NCI-H1048 (cell line): ENCODE measurements around the gene STYXL1.
"Not testable (repeated sequence)": the region's sequence is repeated elsewhere in the genome, so short reads cannot be mapped to it uniquely, and the experiment has no call there.

Source experiments
- DNase-seq: peaks from one replicate; lab custom pipeline; 2025; lab: John Stamatoyannopoulos, UW

Gene STYXL1

GRCh38 chr7:76029682-76030081, 18.1 kb downstream of the STYXL1 start:
- not testable (repeated sequence) for DNase-seq

- no peak for DNase-seq
These were observed 24.8 kb downstream of the STYXL1 start for GRCh38 chr7:76023002-76023401.

- DNase-seq, result no peak
These were observed 25.6 kb downstream of the STYXL1 start for GRCh38 chr7:76022026-76022780.

- DNase-seq, result peak; percentile 27
These were observed 27.6 kb downstream of the STYXL1 start for GRCh38 chr7:76020031-76020714.

- not testable (repeated sequence) for DNase-seq
These were observed 29.3 kb downstream of the STYXL1 start for GRCh38 chr7:76018520-76018919.

- DNase-seq, result no peak
These were observed 31.4 kb downstream of the STYXL1 start for GRCh38 chr7:76016191-76016947.

- no peak for DNase-seq
These were observed 36.3 kb downstream of the STYXL1 start for GRCh38 chr7:76011442-76011861.

GRCh38 chr7:76009672-76010600, 37.9 kb downstream of the STYXL1 start:
- DNase-seq, result no peak

GRCh38 chr7:76008156-76008687, 39.6 kb downstream of the STYXL1 start:
- DNase-seq, result no peak

- not testable (repeated sequence) for DNase-seq
These were observed 42.8 kb downstream of the STYXL1 start for GRCh38 chr7:76005004-76005403.

- no peak for DNase-seq
These were observed 44.4 kb downstream of the STYXL1 start for GRCh38 chr7:76003351-76003750.

GRCh38 chr7:76002822-76003221, 45.0 kb downstream of the STYXL1 start:
- DNase-seq, result no peak

GRCh38 chr7:76002139-76002538, 45.7 kb downstream of the STYXL1 start:
- no peak for DNase-seq

- no peak for DNase-seq
These were observed 47.2 kb downstream of the STYXL1 start for GRCh38 chr7:76000566-76000965.

- no peak for DNase-seq
These were observed 49.8 kb downstream of the STYXL1 start for GRCh38 chr7:75998038-75998437.

GRCh38 chr7:75996476-75996875, 51.3 kb downstream of the STYXL1 start:
- DNase-seq, result no peak

GRCh38 chr7:75995996-75996395, 51.8 kb downstream of the STYXL1 start:
- DNase-seq, result no peak

GRCh38 chr7:75995052-75995471, 52.7 kb downstream of the STYXL1 start:
- DNase-seq, result no peak

- peak; percentile 78 for DNase-seq
These were observed 53.3 kb downstream of the STYXL1 start, which contains the start of gene TMEM120A for GRCh38 chr7:75994388-75995051. Gene TMEM120A, minus strand, starts transcription at chr7:75994595. Its CDS starts 25 bp downstream, at chr7:75994570.

- DNase-seq, result no peak
These were observed 54.0 kb downstream of the STYXL1 start for GRCh38 chr7:75993689-75994387.
